Trophoblast cell (in vitro differentiated cells and primary cell): ENCODE results near the gene GRID1.

Experiments used
- DNase-seq, 2 donors: peaks; one replicate each; pipeline ENCODE4 v3.0.0-alpha.2; 2016
- H2AFZ ChIP-seq: 2 replicates; pipeline ENCODE4 v1.6.1; 2013; ENCODE audit warnings: low read length, moderate library complexity, mild to moderate bottlenecking; ENCODE audit not compliant: insufficient read depth, poor library complexity
- H2AK5ac ChIP-seq: 2 replicates; pipeline ENCODE4 v1.6.1; 2013; ENCODE audit warnings: mild to moderate bottlenecking, low read length
- H2BK120ac ChIP-seq: 2 replicates; pipeline ENCODE4 v1.6.1; 2013; ENCODE audit warnings: low read length, mild to moderate bottlenecking, moderate library complexity; ENCODE audit not compliant: insufficient read depth, poor library complexity
- H2BK12ac ChIP-seq: 2 replicates; pipeline ENCODE4 v1.6.1; 2013; ENCODE audit warnings: mild to moderate bottlenecking, low read length, moderate library complexity
- H2BK5ac ChIP-seq: 2 replicates; pipeline ENCODE4 v1.6.1; 2013; ENCODE audit warnings: low read length, low read depth, moderate library complexity, mild to moderate bottlenecking; ENCODE audit not compliant: poor library complexity
- H3K14ac ChIP-seq: 2 replicates; pipeline ENCODE4 v1.6.1; 2013; ENCODE audit warnings: mild to moderate bottlenecking, low read length
- H3K18ac ChIP-seq: 2 replicates; pipeline ENCODE4 v1.6.1; 2013; ENCODE audit warnings: mild to moderate bottlenecking, low read length
- H3K23ac ChIP-seq: 2 replicates; pipeline ENCODE4 v1.6.1; 2013; ENCODE audit warnings: low read length
- H3K27ac ChIP-seq: 2 replicates; pipeline ENCODE4 v1.5.1; 2013; ENCODE audit warnings: low read depth, mild to moderate bottlenecking, inconsistent platforms, low read length, moderate library complexity
- H3K27me3 ChIP-seq: 2 replicates; pipeline ENCODE4 v1.6.1; 2013; ENCODE audit warnings: inconsistent platforms, mild to moderate bottlenecking, low read length, moderate library complexity; ENCODE audit not compliant: insufficient read depth
- H3K36me3 ChIP-seq, 2 experiments: 1 replicate in 1 of 2; 2 replicates in 1 of 2; pipeline ENCODE4 v1.6.1; 2013; ENCODE audit warnings: low read length in 2 of 2, mild to moderate bottlenecking in 2 of 2, moderate library complexity in 1 of 2; ENCODE audit not compliant: insufficient read depth in 2 of 2, control insufficient read depth in 1 of 2
- H3K4ac ChIP-seq: 2 replicates; pipeline ENCODE4 v1.6.1; 2013; ENCODE audit warnings: low read depth, mild to moderate bottlenecking, low read length, moderate library complexity
- H3K4me1 ChIP-seq, 2 experiments: 1 replicate in 1 of 2; 2 replicates in 1 of 2; pipeline ENCODE4 v1.6.1; 2013; ENCODE audit warnings: low read length in 2 of 2, mild to moderate bottlenecking in 2 of 2, moderate library complexity in 1 of 2; ENCODE audit not compliant: insufficient read depth in 2 of 2, control insufficient read depth in 1 of 2
- H3K4me2 ChIP-seq: 2 replicates; pipeline ENCODE4 v1.6.1; 2013; ENCODE audit warnings: inconsistent platforms, mild to moderate bottlenecking, low read length, moderate library complexity
- H3K4me3 ChIP-seq: 2 replicates; pipeline ENCODE4 v1.5.1; 2013; ENCODE audit warnings: mild to moderate bottlenecking, low read depth, low read length, inconsistent platforms
- H3K79me1 ChIP-seq: one replicate; pipeline ENCODE4 v1.6.1; 2013; ENCODE audit warnings: low read length
- H3K79me2 ChIP-seq: 2 replicates; pipeline ENCODE4 v1.6.1; 2013; ENCODE audit warnings: low read length, mild to moderate bottlenecking; ENCODE audit not compliant: control insufficient read depth, insufficient read depth, poor library complexity
- H3K9ac ChIP-seq: 2 replicates; pipeline ENCODE4 v1.6.1; 2013; ENCODE audit warnings: mild to moderate bottlenecking, low read length
- H3K9me3 ChIP-seq: 2 replicates; pipeline ENCODE4 v1.6.1; 2013; ENCODE audit warnings: low read depth, mild to moderate bottlenecking, control low read depth, inconsistent platforms, low read length; ENCODE audit not compliant: insufficient read depth
- H4K12ac ChIP-seq: 2 replicates; pipeline ENCODE4 v1.6.1; 2013; ENCODE audit warnings: low read depth, mild to moderate bottlenecking, low read length, moderate library complexity
- H4K8ac ChIP-seq: 2 replicates; pipeline ENCODE4 v1.6.1; 2013; ENCODE audit warnings: low read depth, mild to moderate bottlenecking, low read length, moderate library complexity
- H4K91ac ChIP-seq: one replicate; pipeline ENCODE4 v1.6.1; 2013; ENCODE audit warnings: low read depth, mild to moderate bottlenecking, low read length, moderate library complexity
- WGBS: extraction: QIAGEN DNeasy Blood & Tissue Kit; methylation state at CpG from one replicate; pipeline ENCODE4 v1.1.7; 2013; ENCODE audit warnings: missing lambda C conversion rate; ENCODE audit not compliant: insufficient read length, insufficient coverage; ENCODE audit errors: extremely low coverage; 5-methylcytosine and 5-hydroxymethylcytosine counted together

GRID1 gene

GRCh38 chr10:86148117-86148516 is 218.5 kb downstream of the GRID1 start:
- no CpG with 5 or more reads among the region's 2 CpGs for WGBS
- Histone ChIP-seq H3K4me3 (no peak overlapping the region), H3K36me3 (no peaks in the 10 kb centered on the region), H3K79me2 (no peaks in the 10 kb centered on the region), H2AFZ (no peak overlapping the region), H3K9ac (no peak overlapping the region), H3K23ac (no peak overlapping the region), H2BK120ac (no peak overlapping the region), H3K27ac (no peak overlapping the region), H3K4me2 (no peak overlapping the region), H3K18ac (no peak overlapping the region), H2BK5ac (no peak overlapping the region), H2AK5ac (no peak overlapping the region), H2BK12ac (no peak overlapping the region), H3K79me1 (no peaks in the 10 kb centered on the region), H4K8ac (no peak overlapping the region), H3K9me3 (no peaks in the 10 kb centered on the region), H3K14ac (no peak overlapping the region), H4K91ac (no peak overlapping the region), H3K27me3 (no peaks in the 10 kb centered on the region), H4K12ac (no peak overlapping the region), H3K4me1 (no peaks in the 10 kb centered on the region), H3K4ac (no peak overlapping the region)
- no peak for DNase-seq

DNA sequence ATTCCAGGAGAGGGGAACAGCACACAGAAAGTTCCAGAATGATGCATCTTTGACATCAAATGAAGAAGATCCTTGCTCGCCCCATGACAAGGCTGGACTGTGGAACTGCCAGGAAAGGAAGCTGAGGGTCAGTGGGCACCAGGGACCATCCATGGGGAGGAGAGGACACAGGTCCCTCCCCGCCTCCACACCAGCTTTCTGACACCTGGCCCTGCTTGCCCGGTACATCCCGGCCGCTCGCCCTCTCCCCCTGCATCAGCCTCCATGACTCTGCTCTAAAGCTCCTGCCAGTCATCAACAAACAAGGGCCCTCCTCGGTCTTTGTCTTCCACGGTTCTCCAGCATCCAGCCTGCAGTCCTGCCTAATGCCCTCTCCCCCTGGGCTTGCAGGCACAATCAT is 222.3 kb downstream of the GRID1 start:
- H3K9me3 ChIP-seq = no peaks in the 10 kb centered on the region
- H2BK12ac ChIP-seq = no peak overlapping the region
- no peak overlapping the region for H3K23ac ChIP-seq
- no peak overlapping the region for H2BK120ac ChIP-seq
- H2BK5ac ChIP-seq = no peak overlapping the region
- no CpG with 5 or more reads among the region's 8 CpGs for WGBS
- no peak overlapping the region for H4K12ac ChIP-seq
- H3K14ac ChIP-seq = no peak overlapping the region
- DNase-seq = no peak
- no peak overlapping the region for H3K4me2 ChIP-seq
- no peak overlapping the region for H3K18ac ChIP-seq
- H3K9ac ChIP-seq = no peak overlapping the region
- H4K91ac ChIP-seq = no peak overlapping the region
- H3K27ac ChIP-seq = no peak overlapping the region
- H2AFZ ChIP-seq = no peak overlapping the region
- no peaks in the 10 kb centered on the region for H3K4me1 ChIP-seq
- no peaks in the 10 kb centered on the region for H3K79me1 ChIP-seq
- no peak overlapping the region for H3K4me3 ChIP-seq
- no peak overlapping the region for H3K4ac ChIP-seq
- H3K27me3 ChIP-seq = no peaks in the 10 kb centered on the region
- H4K8ac ChIP-seq = no peak overlapping the region
- no peaks in the 10 kb centered on the region for H3K36me3 ChIP-seq
- H2AK5ac ChIP-seq = no peak overlapping the region
- H3K79me2 ChIP-seq = no peaks in the 10 kb centered on the region

DNA sequence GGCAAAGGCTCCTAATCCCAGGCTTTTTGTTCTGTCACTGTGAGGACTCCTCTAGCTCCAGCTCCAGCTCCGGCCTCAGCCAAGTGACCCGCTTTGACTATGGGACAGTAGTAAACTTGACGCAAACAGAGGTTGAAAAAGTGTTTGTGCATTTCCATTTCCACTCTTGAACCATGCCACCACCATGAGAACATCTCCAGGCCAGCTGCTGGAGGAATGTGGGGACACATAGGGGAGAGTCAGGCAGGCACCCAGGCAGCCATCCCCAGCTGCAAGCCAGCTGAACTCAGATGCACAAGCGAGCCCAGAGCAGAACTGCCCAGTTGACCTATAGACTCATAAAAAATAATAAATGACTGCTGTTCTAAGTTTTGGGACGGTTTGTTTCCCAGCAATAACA is 224.7 kb downstream of the GRID1 start:
- no CpG with 5 or more reads among the region's 5 CpGs for WGBS
- Histone ChIP-seq H3K4me1 (no peaks in the 10 kb centered on the region), H3K36me3 (no peaks in the 10 kb centered on the region), H3K4me2 (no peak overlapping the region), H2AK5ac (no peak overlapping the region), H3K4me3 (no peak overlapping the region), H3K27me3 (no peaks in the 10 kb centered on the region), H4K12ac (no peak overlapping the region), H3K14ac (no peak overlapping the region), H2BK5ac (no peak overlapping the region), H3K9me3 (no peaks in the 10 kb centered on the region), H4K8ac (no peak overlapping the region), H3K79me1 (no peaks in the 10 kb centered on the region), H3K27ac (no peak overlapping the region), H3K79me2 (no peaks in the 10 kb centered on the region), H3K23ac (no peak overlapping the region), H3K4ac (no peak overlapping the region), H2BK12ac (no peak overlapping the region), H4K91ac (no peak overlapping the region), H2BK120ac (no peak overlapping the region), H3K18ac (no peak overlapping the region), H2AFZ (no peak overlapping the region), H3K9ac (no peak overlapping the region)
- DNase-seq = no peak

- DNase-seq = peak; percentile 39 to 71
- no peaks in the 10 kb centered on the region for H3K36me3 ChIP-seq
- H3K79me2 ChIP-seq = no peaks in the 10 kb centered on the region
- H3K9me3 ChIP-seq = no peaks in the 10 kb centered on the region
- no CpG with 5 or more reads among the region's 11 CpGs for WGBS
- H4K12ac ChIP-seq = no peak overlapping the region
- H3K4ac ChIP-seq = no peak overlapping the region
- H2BK12ac ChIP-seq = no peak overlapping the region
- no peak overlapping the region for H3K23ac ChIP-seq
- no peak overlapping the region for H3K27ac ChIP-seq
- H2AFZ ChIP-seq = no peak overlapping the region
- H4K8ac ChIP-seq = no peak overlapping the region
- no peaks in the 10 kb centered on the region for H3K79me1 ChIP-seq
- H3K27me3 ChIP-seq = no peaks in the 10 kb centered on the region
- no peak overlapping the region for H2BK120ac ChIP-seq
- H2AK5ac ChIP-seq = no peak overlapping the region
- H3K18ac ChIP-seq = no peak overlapping the region
- H4K91ac ChIP-seq = no peak overlapping the region
- no peak overlapping the region for H3K14ac ChIP-seq
- no peak overlapping the region for H2BK5ac ChIP-seq
- H3K4me1 ChIP-seq = no peaks in the 10 kb centered on the region
- no peak overlapping the region for H3K4me3 ChIP-seq
- H3K9ac ChIP-seq = no peak overlapping the region
- no peak overlapping the region for H3K4me2 ChIP-seq
Measured at GRCh38 chr10:86139066-86139657, 227.4 kb downstream of the GRID1 start.
